HepG2 (cell line): Measurements from ENCODE around the gene KLF16. TPM values are rescaled to one million over a fixed set of nuclear protein-coding genes. Genes with fewer than 3 reads are reported as not detected.

Source experiments
- CAMTA2 ChIP-seq: sonication (generic); formaldehyde crosslinking; IDR thresholded peaks from 2 replicates; pipeline ENCODE4 v1.4.0; 2020; ENCODE audit warnings: mild to moderate bottlenecking, missing genetic modification reagents, borderline replicate concordance
- CBX2 ChIP-seq, 2 experiments: fragments of 200-600 bp in 1 of 2; sonication (generic); formaldehyde crosslinking in 1 of 2; IDR thresholded peaks; 2 replicates each; pipeline versions ENCODE4 v1.7.0 to v1.8.1; 2018 to 2022; ENCODE audit warnings: low read depth in 2 of 2, low read length in 1 of 2, mild to moderate bottlenecking in 1 of 2, missing genetic modification reagents in 1 of 2
- HMGA1 ChIP-seq: sonication (generic); formaldehyde crosslinking; conservative IDR thresholded peaks from 2 replicates; pipeline ENCODE4 v1.4.0; 2020; ENCODE audit warnings: missing genetic modification reagents
- NFYC ChIP-seq: IDR thresholded peaks from 2 replicates; pipeline ENCODE4 v1.6.1; 2016; ENCODE audit warnings: missing genetic modification reagents, missing compliant biosample characterization
- RBM39 ChIP-seq: fragments of 200-400 bp; formaldehyde crosslinking; IDR thresholded peaks from one replicate; pipeline ENCODE4 v1.6.1; 2018; ENCODE audit warnings: antibody characterized with exemption, mild to moderate bottlenecking, low read depth, low read length; ENCODE audit not compliant: poor library complexity, severe bottlenecking
- REXO4 ChIP-seq: sonication (generic); formaldehyde crosslinking; IDR thresholded peaks from 2 replicates; pipeline ENCODE4 v1.8.0; 2022; ENCODE audit warnings: missing genetic modification reagents, mild to moderate bottlenecking, borderline replicate concordance
- ZNF263 ChIP-seq: sonication (generic); formaldehyde crosslinking; IDR thresholded peaks from 2 replicates; pipeline ENCODE4 v1.4.0; 2020; ENCODE audit warnings: missing genetic modification reagents
- ZNF264 ChIP-seq: sonication (generic); formaldehyde crosslinking; IDR thresholded peaks from 2 replicates; pipeline ENCODE4 v1.4.0; 2020; ENCODE audit warnings: missing genetic modification reagents
- ZNF510 ChIP-seq: sonication (generic); formaldehyde crosslinking; IDR thresholded peaks from 2 replicates; pipeline ENCODE4 v1.4.0; 2020; ENCODE audit warnings: low read depth, mild to moderate bottlenecking, missing genetic modification reagents
- ZNF746 ChIP-seq: sonication (generic); formaldehyde crosslinking; IDR thresholded peaks from 2 replicates; pipeline ENCODE4 v1.8.0; 2022; ENCODE audit warnings: mild to moderate bottlenecking, missing genetic modification reagents
- polyA plus RNA-seq, 8 experiments: library from polyadenylated mRNA; depleted of rRNA in 3 of 8; stranded (reverse) in 7 of 8; unstranded in 1 of 8; fragments of >200 nt; fragmentation: Illumina TruSeq in 4 of 8; extraction: Trizol in 4 of 8; gene quantifications; 2 replicates each; pipeline versions ENCODE4 v1.2.1 to v1.2.3, GENCODE V29; 2011 to 2016; ENCODE audit warnings: low read depth in 4 of 8, missing spikeins in 1 of 8, mixed read lengths in 1 of 8; ENCODE audit not compliant: insufficient read depth in 1 of 8
- total RNA-seq, 5 experiments: library from RNA; depleted of rRNA; stranded (reverse); fragments of >200 nt; fragmentation: Illumina TruSeq; extraction: Trizol; gene quantifications; 2 replicates each; pipeline ENCODE4 v1.2.3, GENCODE V29; 2016; ENCODE audit warnings: low read depth in 1 of 5
- TF ChIP-seq, protein P1 (sequence below): sonication (generic); formaldehyde crosslinking; IDR thresholded peaks from 2 replicates; pipeline ENCODE4 v1.8.1; 2022; ENCODE audit warnings: mild to moderate bottlenecking, missing genetic modification reagents
- TF ChIP-seq, protein P2 (sequence below): sonication (generic); formaldehyde crosslinking; IDR thresholded peaks from one replicate; pipeline ENCODE4 v1.5.1; 2020; ENCODE audit warnings: mild to moderate bottlenecking, missing genetic modification reagents; ENCODE audit errors: not compliant biosample characterization
- TF ChIP-seq, protein P3 (sequence below): sonication (generic); formaldehyde crosslinking; IDR thresholded peaks from 2 replicates; pipeline ENCODE4 v1.4.0; 2020; ENCODE audit warnings: missing genetic modification reagents
- TF ChIP-seq, protein P4 (sequence below): sonication (generic); formaldehyde crosslinking; IDR thresholded peaks from 2 replicates; pipeline ENCODE4 v1.8.1; 2023; ENCODE audit warnings: mild to moderate bottlenecking, missing genetic modification reagents
- TF ChIP-seq, protein P5 (sequence below): sonication (generic); formaldehyde crosslinking; IDR thresholded peaks from 2 replicates; pipeline ENCODE4 v1.8.0; 2022; ENCODE audit warnings: missing genetic modification reagents, low read depth, mild to moderate bottlenecking, borderline replicate concordance

Gene KLF16
- total and polyA plus RNA-seq, 2 of the 13 experiments (the other 11 are each of a cell fraction or from before 2014, with no cell fraction given) = 3.5 to 6.7 TPM

DNA sequence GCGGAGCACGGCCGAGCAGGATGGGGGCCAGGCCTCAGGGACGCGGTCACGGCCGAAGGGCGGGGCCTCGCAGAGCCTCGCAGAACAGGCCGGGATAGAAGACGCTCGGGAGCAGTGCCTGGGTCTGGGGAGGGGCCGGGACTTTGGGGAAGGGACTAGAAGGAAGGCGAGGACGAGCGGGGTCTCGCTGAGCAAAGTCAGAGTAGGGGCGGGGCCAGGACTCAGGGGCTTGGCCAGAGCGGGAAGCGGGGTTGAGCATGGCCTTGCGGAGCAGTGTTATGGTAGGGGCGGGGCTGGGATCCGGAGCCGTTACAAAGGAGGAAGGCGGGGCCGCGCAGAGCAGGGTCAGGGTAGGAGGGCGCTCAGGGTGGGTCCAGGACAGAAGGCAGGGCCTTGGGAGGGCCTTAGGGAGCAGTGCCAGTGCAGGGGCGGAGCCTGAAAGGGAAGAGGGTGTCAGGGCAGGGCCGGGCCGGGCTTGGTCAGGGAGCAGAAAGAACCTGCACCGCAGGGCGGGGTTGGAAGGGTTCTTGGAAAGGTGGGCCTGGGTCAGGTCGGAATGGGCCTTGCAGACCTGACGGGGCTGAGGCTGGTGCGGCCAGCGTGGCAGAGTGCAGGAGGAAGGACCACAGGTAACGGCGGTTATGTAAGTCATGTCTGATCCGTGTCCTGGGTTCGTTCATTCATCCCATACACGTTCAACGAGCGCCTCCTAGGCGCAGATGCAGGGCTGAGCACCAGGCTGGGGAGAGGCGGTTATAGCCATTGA, 50.8 kb downstream of the KLF16 start (continued):
- no peak for TF ChIP-seq HMGA1
- no peak for TF ChIP-seq RBM39
- TF ChIP-seq, protein P1, sequence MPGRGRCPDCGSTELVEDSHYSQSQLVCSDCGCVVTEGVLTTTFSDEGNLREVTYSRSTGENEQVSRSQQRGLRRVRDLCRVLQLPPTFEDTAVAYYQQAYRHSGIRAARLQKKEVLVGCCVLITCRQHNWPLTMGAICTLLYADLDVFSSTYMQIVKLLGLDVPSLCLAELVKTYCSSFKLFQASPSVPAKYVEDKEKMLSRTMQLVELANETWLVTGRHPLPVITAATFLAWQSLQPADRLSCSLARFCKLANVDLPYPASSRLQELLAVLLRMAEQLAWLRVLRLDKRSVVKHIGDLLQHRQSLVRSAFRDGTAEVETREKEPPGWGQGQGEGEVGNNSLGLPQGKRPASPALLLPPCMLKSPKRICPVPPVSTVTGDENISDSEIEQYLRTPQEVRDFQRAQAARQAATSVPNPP (CRISPR knock-in tag) = no peak
- TF ChIP-seq, protein P2, sequence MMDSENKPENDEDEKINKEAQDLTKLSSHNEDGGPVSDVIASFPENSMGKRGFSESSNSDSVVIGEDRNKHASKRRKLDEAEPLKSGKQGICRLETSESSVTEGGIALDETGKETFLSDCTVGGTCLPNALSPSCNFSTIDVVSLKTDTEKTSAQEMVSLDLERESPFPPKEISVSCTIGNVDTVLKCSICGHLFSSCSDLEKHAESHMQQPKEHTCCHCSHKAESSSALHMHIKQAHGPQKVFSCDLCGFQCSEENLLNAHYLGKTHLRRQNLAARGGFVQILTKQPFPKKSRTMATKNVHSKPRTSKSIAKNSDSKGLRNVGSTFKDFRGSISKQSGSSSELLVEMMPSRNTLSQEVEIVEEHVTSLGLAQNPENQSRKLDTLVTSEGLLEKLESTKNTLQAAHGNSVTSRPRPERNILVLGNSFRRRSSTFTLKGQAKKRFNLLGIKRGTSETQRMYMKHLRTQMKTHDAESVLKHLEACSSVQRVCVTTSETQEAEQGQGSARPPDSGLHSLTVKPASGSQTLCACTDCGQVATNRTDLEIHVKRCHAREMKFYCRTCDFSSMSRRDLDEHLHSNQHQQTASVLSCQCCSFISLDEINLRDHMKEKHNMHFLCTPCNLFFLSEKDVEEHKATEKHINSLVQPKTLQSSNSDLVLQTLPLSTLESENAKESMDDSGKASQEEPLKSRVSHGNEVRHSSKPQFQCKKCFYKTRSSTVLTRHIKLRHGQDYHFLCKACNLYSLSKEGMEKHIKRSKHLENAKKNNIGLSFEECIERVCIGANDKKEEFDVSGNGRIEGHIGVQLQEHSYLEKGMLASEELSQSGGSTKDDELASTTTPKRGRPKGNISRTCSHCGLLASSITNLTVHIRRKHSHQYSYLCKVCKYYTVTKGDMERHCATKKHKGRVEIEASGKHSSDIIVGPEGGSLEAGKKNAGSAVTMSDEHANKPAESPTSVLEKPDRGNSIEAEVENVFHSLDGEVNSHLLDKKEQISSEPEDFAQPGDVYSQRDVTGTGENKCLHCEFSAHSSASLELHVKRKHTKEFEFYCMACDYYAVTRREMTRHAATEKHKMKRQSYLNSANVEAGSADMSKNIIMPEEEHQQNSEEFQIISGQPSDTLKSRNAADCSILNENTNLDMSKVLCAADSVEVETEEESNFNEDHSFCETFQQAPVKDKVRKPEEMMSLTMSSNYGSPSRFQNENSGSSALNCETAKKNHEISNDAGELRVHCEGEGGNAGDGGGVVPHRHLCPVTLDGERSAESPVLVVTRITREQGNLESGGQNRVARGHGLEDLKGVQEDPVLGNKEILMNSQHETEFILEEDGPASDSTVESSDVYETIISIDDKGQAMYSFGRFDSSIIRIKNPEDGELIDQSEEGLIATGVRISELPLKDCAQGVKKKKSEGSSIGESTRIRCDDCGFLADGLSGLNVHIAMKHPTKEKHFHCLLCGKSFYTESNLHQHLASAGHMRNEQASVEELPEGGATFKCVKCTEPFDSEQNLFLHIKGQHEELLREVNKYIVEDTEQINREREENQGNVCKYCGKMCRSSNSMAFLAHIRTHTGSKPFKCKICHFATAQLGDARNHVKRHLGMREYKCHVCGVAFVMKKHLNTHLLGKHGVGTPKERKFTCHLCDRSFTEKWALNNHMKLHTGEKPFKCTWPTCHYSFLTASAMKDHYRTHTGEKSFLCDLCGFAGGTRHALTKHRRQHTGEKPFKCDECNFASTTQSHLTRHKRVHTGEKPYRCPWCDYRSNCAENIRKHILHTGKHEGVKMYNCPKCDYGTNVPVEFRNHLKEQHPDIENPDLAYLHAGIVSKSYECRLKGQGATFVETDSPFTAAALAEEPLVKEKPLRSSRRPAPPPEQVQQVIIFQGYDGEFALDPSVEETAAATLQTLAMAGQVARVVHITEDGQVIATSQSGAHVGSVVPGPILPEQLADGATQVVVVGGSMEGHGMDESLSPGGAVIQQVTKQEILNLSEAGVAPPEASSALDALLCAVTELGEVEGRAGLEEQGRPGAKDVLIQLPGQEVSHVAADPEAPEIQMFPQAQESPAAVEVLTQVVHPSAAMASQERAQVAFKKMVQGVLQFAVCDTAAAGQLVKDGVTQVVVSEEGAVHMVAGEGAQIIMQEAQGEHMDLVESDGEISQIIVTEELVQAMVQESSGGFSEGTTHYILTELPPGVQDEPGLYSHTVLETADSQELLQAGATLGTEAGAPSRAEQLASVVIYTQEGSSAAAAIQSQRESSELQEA (CRISPR knock-in tag) = no peak
- no peak for TF ChIP-seq ZNF510
- TF ChIP-seq, protein P3, sequence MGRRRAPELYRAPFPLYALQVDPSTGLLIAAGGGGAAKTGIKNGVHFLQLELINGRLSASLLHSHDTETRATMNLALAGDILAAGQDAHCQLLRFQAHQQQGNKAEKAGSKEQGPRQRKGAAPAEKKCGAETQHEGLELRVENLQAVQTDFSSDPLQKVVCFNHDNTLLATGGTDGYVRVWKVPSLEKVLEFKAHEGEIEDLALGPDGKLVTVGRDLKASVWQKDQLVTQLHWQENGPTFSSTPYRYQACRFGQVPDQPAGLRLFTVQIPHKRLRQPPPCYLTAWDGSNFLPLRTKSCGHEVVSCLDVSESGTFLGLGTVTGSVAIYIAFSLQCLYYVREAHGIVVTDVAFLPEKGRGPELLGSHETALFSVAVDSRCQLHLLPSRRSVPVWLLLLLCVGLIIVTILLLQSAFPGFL (CRISPR knock-in tag) = no peak
- no peak for TF ChIP-seq CBX2 (IDR thresholded peaks at IDR 0.05; ENCODE audit: low read depth, low read length)
- TF ChIP-seq CBX2 (CRISPR knock-in tag; IDR thresholded peaks at IDR 0.05; ENCODE audit: low read depth) = no peak
- TF ChIP-seq, protein P4, sequence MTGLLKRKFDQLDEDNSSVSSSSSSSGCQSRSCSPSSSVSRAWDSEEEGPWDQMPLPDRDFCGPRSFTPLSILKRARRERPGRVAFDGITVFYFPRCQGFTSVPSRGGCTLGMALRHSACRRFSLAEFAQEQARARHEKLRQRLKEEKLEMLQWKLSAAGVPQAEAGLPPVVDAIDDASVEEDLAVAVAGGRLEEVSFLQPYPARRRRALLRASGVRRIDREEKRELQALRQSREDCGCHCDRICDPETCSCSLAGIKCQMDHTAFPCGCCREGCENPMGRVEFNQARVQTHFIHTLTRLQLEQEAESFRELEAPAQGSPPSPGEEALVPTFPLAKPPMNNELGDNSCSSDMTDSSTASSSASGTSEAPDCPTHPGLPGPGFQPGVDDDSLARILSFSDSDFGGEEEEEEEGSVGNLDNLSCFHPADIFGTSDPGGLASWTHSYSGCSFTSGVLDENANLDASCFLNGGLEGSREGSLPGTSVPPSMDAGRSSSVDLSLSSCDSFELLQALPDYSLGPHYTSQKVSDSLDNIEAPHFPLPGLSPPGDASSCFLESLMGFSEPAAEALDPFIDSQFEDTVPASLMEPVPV (CRISPR knock-in tag) = peak; percentile 16; the same call in 1 of the 2 replicates
- TF ChIP-seq ZNF746 (CRISPR knock-in tag) = no peak
- TF ChIP-seq, protein P5, sequence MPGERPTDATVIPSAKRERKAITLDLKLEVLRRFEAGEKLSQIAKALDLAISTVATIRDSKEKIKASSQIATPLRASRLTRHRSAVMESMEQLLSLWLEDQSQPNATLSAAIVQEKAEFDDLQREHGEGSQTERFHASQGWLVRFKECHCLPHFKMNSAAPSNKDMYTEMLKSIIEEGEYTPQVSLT (CRISPR knock-in tag) = no peak
- 0 out of 2 replicates have a peak, but pooled peaks have one; percentile 17 for TF ChIP-seq ZNF264 (CRISPR knock-in tag)
- TF ChIP-seq ZNF263 (CRISPR knock-in tag) = no peak; the same call in 1 of the 2 replicates
- TF ChIP-seq REXO4 (CRISPR knock-in tag) = no peak
- no peak for TF ChIP-seq NFYC (CRISPR knock-in tag)
- TF ChIP-seq CAMTA2 = peak; percentile 73; the same call in 1 of the 2 replicates
